Erythroblast (primary cell): ENCODE results near the gene ABCA13.

ENCODE experiments used
- GATA1 ChIP-seq: IDR thresholded peaks from 2 replicates; pipeline ENCODE4 v1.6.1; 2011; ENCODE audit warnings: low read depth, mild to moderate bottlenecking, control low read depth, low read length, moderate library complexity
- POLR2A ChIP-seq: IDR thresholded peaks from 2 replicates; pipeline ENCODE4 v1.6.1; 2011; ENCODE audit warnings: mild to moderate bottlenecking, low read length

GRCh38 chr7:48441848-48442492, 270.7 kb downstream of the ABCA13 start:
- TF ChIP-seq POLR2A (no peak), GATA1 (no peak)
